SK-MEL-5 (cell line): ENCODE data around the gene MARVELD2. TPM values are rescaled to one million over a fixed set of nuclear protein-coding genes. Genes with fewer than 3 reads are reported as not detected.
"Not testable (repeated sequence)": the region's sequence is repeated elsewhere in the genome, so short reads cannot be mapped to it uniquely, and the experiment has no call there.

ENCODE experiments used
- DNase-seq: peaks from one replicate; pipeline ENCODE4 v3.0.0-alpha.2; 2016; ENCODE audit warnings: low read depth, low spot score
- in situ Hi-C: cut with HindIII; loops from 2 replicates; pipeline ENCODE4 v1.10.0; 2016; ENCODE audit warnings: low sequenced_read_pairs, high pct_unique_total_duplicates, low pct_unique_long_range_greater_than_20kb
- small RNA-seq, 2 experiments: library from RNA; depleted of rRNA; stranded (forward); fragments of <200 nt; gene quantifications; one replicate each; pipeline ENCODE3, GENCODE V24; 2014
- total RNA-seq: library from RNA; depleted of rRNA; stranded (reverse); fragments of >200 nt; shearing (Covaris generic); gene quantifications from 2 replicates; pipeline ENCODE4 v1.2.3, GENCODE V29; 2014; rRNA removed

Gene MARVELD2
- total RNA-seq, 1 experiment from 2014 or later: not detected

GRCh38 chr5:69477170-69477569, 62.3 kb downstream of the MARVELD2 start:
- no peak for DNase-seq
- in situ Hi-C loops: no loop called here

- DNase-seq, in situ Hi-C loops: not testable (repeated sequence)
Measured at GRCh38 chr5:69478296-69478695, 63.4 kb downstream of the MARVELD2 start.

- no peak for DNase-seq
- in situ Hi-C loops: no loop called here
Measured at GRCh38 chr5:69484891-69485290, 70.0 kb downstream of the MARVELD2 start.

GRCh38 chr5:69485471-69485870, 70.6 kb downstream of the MARVELD2 start:
- DNase-seq: no peak
- in situ Hi-C loops: no loop called here

- in situ Hi-C loops: no loop called here
- no peak for DNase-seq
Measured at GRCh38 chr5:69489246-69489645, 74.3 kb downstream of the MARVELD2 start.

GRCh38 chr5:69491027-69491426, 76.1 kb downstream of the MARVELD2 start:
- in situ Hi-C loops: no loop called here
- no peak for DNase-seq

GRCh38 chr5:69491838-69492390, 77.0 kb downstream of the MARVELD2 start:
- in situ Hi-C loops: no loop called here
- no peak for DNase-seq

- DNase-seq: peak; percentile 60
- in situ Hi-C loops: no loop called here
Measured at GRCh38 chr5:69492391-69492922, 77.5 kb downstream of the MARVELD2 start, which contains the start of gene OCLN. Gene OCLN, plus strand, starts transcription at chr5:69492790. Its CDS starts 11,455 bp downstream, at chr5:69504245.

- in situ Hi-C loops: no loop called here
- DNase-seq: peak; percentile 11
Measured at GRCh38 chr5:69492923-69493395, 78.0 kb downstream of the MARVELD2 start.

GRCh38 chr5:69493396-69494133, 78.6 kb downstream of the MARVELD2 start:
- peak; percentile 32 for DNase-seq
- in situ Hi-C loops: no loop called here

Small RNA genes within 50 kb of the gene (small RNA-seq; reads per million reads assigned to genes)
- gene RN7SL616P: 0 reads per million in 2 experiments
- gene RPS27P14: 0 reads per million in 2 experiments

Other genes with a start within 250 kb of the MARVELD2 start
- gene CCNB1, start 248.0 kb upstream of the MARVELD2 start, total RNA-seq: 114 and 123 TPM in 2 replicates
- 25.2 and 25.9 TPM in 2 replicates for gene CENPH, start 225.5 kb upstream of the MARVELD2 start, total RNA-seq
- 57.1 and 64.3 TPM in 2 replicates for gene CDK7, start 180.2 kb upstream of the MARVELD2 start, total RNA-seq
- gene CCDC125, start 82.3 kb upstream of the MARVELD2 start, total RNA-seq: 2.0 and 2.7 TPM in 2 replicates
- gene AK6, start 45.6 kb upstream of the MARVELD2 start, total RNA-seq: 33.4 and 52.1 TPM in 2 replicates
- gene TAF9, start 45.6 kb upstream of the MARVELD2 start, total RNA-seq: 253 and 264 TPM in 2 replicates
- 24.6 and 25.1 TPM in 2 replicates for gene RAD17, start 45.3 kb upstream of the MARVELD2 start, total RNA-seq
- gene OCLN, start 77.7 kb downstream of the MARVELD2 start, total RNA-seq: 10.9 and 11.9 TPM in 2 replicates
- 55.9 and 62.2 TPM in 2 replicates for gene GTF2H2C, start 145.1 kb downstream of the MARVELD2 start, total RNA-seq